Activated CD4-positive, alpha-beta T cell treated with anti-CD3 and anti-CD28 coated beads, Interleukin-2, amount 10 ng/mL, durations not matched to agents 24 days and 14 days (primary cell): ENCODE measurements around the gene CLIC4. TPM values are rescaled to one million over a fixed set of nuclear protein-coding genes. Genes with fewer than 3 reads are reported as not detected.
"Not testable (repeated sequence)": the region's sequence is repeated elsewhere in the genome, so short reads cannot be mapped to it uniquely, and the experiment has no call there.

Experiments
- DNase-seq: peaks from one replicate; pipeline ENCODE4 v3.0.0; 2022
- H3K27ac Mint-ChIP-seq: one replicate; pipeline ENCODE4 v1.8.0; 2022; ENCODE audit warnings: mild to moderate bottlenecking, mixed read lengths
- H3K27me3 Mint-ChIP-seq: one replicate; pipeline ENCODE4 v1.8.0; 2022; ENCODE audit warnings: mixed read lengths
- H3K36me3 Mint-ChIP-seq: one replicate; pipeline ENCODE4 v1.8.0; 2022; ENCODE audit warnings: low read depth, mild to moderate bottlenecking, mixed read lengths
- H3K4me1 Mint-ChIP-seq: one replicate; pipeline ENCODE4 v1.8.0; 2021; ENCODE audit warnings: mixed read lengths
- H3K4me3 Mint-ChIP-seq: one replicate; pipeline ENCODE4 v1.8.0; 2022; ENCODE audit warnings: mild to moderate bottlenecking, moderate library complexity, mixed read lengths
- H3K9me3 Mint-ChIP-seq: one replicate; pipeline ENCODE4 v1.8.0; 2021; ENCODE audit warnings: mixed read lengths
- intact Hi-C: fragments of 100-400 bp; cut with micrococcal nuclease; formaldehyde crosslinking; loops from one replicate; pipeline ENCODE4 v1.15.1; 2023
- total RNA-seq: library from RNA; stranded (reverse); gene quantifications from 2 replicates; pipeline ENCODE4 v1.2.3, GENCODE V29; 2022

The CLIC4 gene
- total RNA-seq, 1 donor from 2014 or later, result 17.4 TPM

DNA sequence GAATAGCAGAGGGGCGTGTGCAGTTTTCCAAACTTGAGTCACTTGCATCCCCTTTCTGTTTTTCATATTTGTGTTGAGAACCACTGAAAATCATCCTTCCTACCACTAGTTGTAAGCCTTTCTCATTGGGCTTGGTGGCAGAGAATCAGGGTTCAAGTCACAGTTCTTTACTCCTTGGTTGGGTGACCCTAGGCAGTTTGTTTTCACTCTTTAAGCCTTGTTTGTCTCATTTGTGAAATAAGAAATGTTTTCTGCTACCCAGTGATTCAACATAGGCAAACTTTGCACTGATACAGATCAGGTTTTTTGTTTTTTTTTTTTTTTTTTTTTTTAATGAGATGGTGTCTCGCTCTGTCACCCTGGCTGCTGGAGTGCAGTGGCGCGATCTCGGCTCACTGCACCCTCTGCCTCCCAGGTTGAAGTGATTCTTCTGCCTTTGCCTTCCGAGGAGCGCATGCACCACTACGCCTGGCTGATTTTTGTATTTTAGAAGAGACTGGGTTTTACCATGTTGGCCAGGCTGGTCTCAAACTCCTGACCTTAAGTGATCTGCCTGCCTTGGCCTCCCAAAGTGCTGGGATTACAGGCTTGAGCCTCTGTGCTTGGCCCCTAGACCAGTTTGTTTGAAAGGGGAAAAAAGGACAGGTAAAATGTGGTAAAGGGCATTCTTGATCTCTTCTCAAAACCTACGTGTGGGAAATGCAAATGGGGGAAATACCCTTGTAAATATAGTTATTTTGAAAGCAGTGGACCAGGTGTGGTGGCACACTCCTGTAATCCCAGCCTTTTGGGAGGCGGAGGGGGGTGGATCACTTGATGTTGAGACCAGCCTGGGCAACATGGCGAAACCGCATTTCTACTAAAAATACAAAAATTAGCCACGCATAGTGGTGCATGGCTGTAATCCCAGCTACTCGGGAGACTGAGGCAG is 3.2 kb downstream of the CLIC4 start:
- peaks cover 3% of the 10 kb centered on the region for H3K36me3 Mint-ChIP-seq
- H3K9me3 Mint-ChIP-seq, result no peaks in the 10 kb centered on the region
- no peak overlapping the region for H3K27ac Mint-ChIP-seq
- H3K4me3 Mint-ChIP-seq, result peak overlapping the region; percentile 59
- intact Hi-C loops, result loop anchor here (10.0 kb wide), 1 partner anchor 206 kb away; no protein-coding TSS in a partner anchor
- H3K4me1 Mint-ChIP-seq, result peaks cover 37% of the 10 kb centered on the region
- H3K27me3 Mint-ChIP-seq, result no peaks in the 10 kb centered on the region
- DNase-seq, result no peak

- peaks cover 31% of the 10 kb centered on the region for H3K4me1 Mint-ChIP-seq
- DNase-seq, result no peak
- no peak overlapping the region for H3K27ac Mint-ChIP-seq
- no peaks in the 10 kb centered on the region for H3K27me3 Mint-ChIP-seq
- no peaks in the 10 kb centered on the region for H3K9me3 Mint-ChIP-seq
- no peak overlapping the region for H3K4me3 Mint-ChIP-seq
- peaks cover 3% of the 10 kb centered on the region for H3K36me3 Mint-ChIP-seq
- intact Hi-C loops, result loop anchor here (10.0 kb wide), 1 partner anchor 206 kb away; no protein-coding TSS in a partner anchor
Measured at GRCh38 chr1:24749252-24749651, 4.0 kb downstream of the CLIC4 start.

- intact Hi-C loops, result loop anchor here (10.0 kb wide), 1 partner anchor 205 kb away; no protein-coding TSS in a partner anchor
- peaks cover 29% of the 10 kb centered on the region for H3K4me1 Mint-ChIP-seq
Measured at GRCh38 chr1:24749886-24750285, 4.6 kb downstream of the CLIC4 start.

DNA sequence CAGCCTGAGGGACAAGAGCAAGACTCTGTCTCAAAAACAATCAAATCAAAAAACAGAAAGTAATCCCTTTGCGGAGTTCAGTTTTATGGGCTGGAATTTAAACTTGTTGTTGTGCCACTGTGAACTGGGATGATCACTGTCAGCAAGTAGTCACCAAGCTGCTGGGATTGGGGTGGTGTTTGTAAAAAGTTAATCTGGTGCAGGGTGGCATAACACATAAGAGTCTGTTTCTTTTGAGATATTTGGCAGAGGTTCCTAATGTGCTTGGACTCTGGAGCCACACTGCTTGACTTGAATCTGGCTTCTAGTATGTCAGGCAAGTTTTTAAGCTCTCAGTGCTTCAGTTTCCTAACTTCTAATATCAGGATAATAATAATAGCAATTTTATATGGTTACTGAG is 6.6 kb downstream of the CLIC4 start:
- DNase-seq, result no peak
- intact Hi-C loops, result no loop called here

More at GRCh38 chr1:24749886-24750285, 4.6 kb downstream of the CLIC4 start:
- no peak overlapping the region for H3K27ac Mint-ChIP-seq
- no peak overlapping the region for H3K4me3 Mint-ChIP-seq
- DNase-seq, result no peak
- H3K36me3 Mint-ChIP-seq, result peaks cover 3% of the 10 kb centered on the region
- no peaks in the 10 kb centered on the region for H3K27me3 Mint-ChIP-seq
- H3K9me3 Mint-ChIP-seq, result no peaks in the 10 kb centered on the region

GRCh38 chr1:24752305-24752704 is 7.1 kb downstream of the CLIC4 start:
- Mint-ChIP-seq H3K27me3 (no peaks in the 10 kb centered on the region), H3K4me3 (no peak overlapping the region), H3K9me3 (no peaks in the 10 kb centered on the region), H3K27ac (no peak overlapping the region), H3K36me3 (peaks cover 3% of the 10 kb centered on the region), H3K4me1 (peaks cover 18% of the 10 kb centered on the region)
- intact Hi-C loops, result no loop called here
- DNase-seq, result no peak

More for the DNA sequence above, 6.6 kb downstream of the CLIC4 start:
- H3K9me3 Mint-ChIP-seq, result no peaks in the 10 kb centered on the region
- peaks cover 21% of the 10 kb centered on the region for H3K4me1 Mint-ChIP-seq
- no peaks in the 10 kb centered on the region for H3K27me3 Mint-ChIP-seq
- no peak overlapping the region for H3K27ac Mint-ChIP-seq
- H3K4me3 Mint-ChIP-seq, result no peak overlapping the region
- peaks cover 3% of the 10 kb centered on the region for H3K36me3 Mint-ChIP-seq

DNA sequence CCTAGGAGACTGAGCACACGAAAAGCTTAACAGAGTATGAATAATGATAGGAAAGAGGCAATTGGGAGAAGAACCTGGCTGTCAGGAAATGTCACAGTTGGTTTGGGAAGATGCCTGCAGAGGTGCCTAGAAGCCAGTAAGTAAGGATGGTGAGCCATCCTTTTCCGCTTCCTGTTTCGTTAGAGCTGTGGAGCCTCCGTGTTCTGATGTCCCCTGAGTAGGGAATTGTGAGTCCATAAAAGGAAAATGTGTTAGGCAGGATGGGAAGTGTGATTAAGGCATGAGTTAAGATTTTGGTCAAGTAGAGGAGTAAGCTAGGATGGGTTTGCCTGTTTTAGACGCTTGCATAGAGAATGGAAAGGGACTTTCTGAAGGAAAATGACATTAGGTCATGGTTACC is 9.0 kb downstream of the CLIC4 start:
- Mint-ChIP-seq H3K36me3 (peaks cover 3% of the 10 kb centered on the region), H3K9me3 (no peaks in the 10 kb centered on the region), H3K27ac (no peak overlapping the region), H3K4me3 (no peak overlapping the region), H3K4me1 (peaks cover 5% of the 10 kb centered on the region), H3K27me3 (no peaks in the 10 kb centered on the region)
- intact Hi-C loops, result no loop called here
- no peak for DNase-seq

DNA sequence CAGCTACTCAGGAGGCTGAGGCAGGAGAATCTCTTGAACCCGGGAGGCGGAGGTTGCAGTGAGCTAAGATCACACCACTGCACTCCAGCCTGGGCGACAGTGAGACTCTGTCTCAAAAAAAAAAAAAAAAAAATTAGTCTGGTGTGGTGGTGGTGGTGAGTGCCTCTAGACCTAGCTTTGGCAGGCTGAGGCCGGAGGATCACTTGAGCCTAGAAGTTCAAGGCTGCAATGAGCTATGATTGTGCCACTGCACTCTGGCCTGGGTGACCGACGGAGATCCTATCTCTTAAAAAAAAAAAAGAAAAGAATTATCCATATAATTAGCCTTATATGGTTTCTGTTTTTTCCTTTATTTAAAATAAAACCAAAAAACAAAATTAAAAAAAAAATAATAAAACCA is 10.1 kb downstream of the CLIC4 start:
- H3K36me3 Mint-ChIP-seq, H3K27ac Mint-ChIP-seq, H3K4me3 Mint-ChIP-seq, DNase-seq, H3K4me1 Mint-ChIP-seq, H3K27me3 Mint-ChIP-seq, H3K9me3 Mint-ChIP-seq, intact Hi-C loops: not testable (repeated sequence)

GRCh38 chr1:24756395-24756794 is 11.1 kb downstream of the CLIC4 start:
- Mint-ChIP-seq H3K27ac (no peak overlapping the region), H3K9me3 (no peaks in the 10 kb centered on the region), H3K4me1 (peaks cover 2% of the 10 kb centered on the region), H3K4me3 (no peak overlapping the region), H3K36me3 (no peaks in the 10 kb centered on the region), H3K27me3 (no peaks in the 10 kb centered on the region)
- no peak for DNase-seq
- intact Hi-C loops, result no loop called here

DNA sequence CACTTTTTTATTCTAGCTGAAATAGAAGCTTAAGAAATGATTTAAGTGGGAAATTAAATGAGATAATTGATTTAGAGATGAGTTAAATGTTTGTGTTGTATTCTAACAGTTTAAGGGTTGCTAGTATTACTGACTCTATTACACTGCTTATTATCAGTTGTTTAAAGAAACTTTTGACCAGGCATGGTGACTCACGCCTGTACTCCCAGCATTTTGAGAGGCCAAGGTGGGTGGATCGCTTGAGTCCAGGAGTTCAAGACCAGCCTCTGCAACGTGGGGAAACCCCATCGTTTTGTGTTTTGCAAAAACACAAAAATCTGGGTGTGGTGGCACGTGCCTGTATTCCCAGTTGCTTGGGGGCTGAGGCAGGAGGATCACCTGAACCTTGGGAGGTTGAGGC is 14.2 kb downstream of the CLIC4 start:
- Mint-ChIP-seq H3K4me1 (no peaks in the 10 kb centered on the region), H3K9me3 (no peaks in the 10 kb centered on the region), H3K4me3 (no peak overlapping the region), H3K36me3 (no peaks in the 10 kb centered on the region), H3K27me3 (no peaks in the 10 kb centered on the region), H3K27ac (no peak overlapping the region)
- intact Hi-C loops, result no loop called here
- no peak for DNase-seq

DNA sequence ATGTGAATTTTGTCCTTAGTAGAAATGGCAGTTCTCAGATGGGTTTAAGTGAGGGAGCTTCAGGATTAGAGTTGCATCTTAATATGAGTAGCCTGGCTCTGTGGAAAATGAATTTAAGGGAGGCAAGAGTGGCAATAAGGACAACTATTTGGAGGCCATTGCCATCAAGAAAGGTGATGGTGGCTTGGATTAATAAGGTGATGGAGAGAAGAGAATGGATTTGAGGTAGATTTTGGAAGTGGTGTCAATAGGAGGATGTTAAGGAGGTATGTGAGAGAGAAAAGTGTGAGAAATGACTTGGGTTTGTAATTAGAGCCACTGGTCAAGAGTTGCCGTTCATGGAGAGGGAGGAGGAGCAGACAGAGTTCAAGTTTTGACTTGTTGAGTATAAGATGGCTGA is 16.3 kb downstream of the CLIC4 start:
- no peaks in the 10 kb centered on the region for H3K9me3 Mint-ChIP-seq
- intact Hi-C loops, result no loop called here
- peaks cover 6% of the 10 kb centered on the region for H3K4me1 Mint-ChIP-seq
- no peak overlapping the region for H3K27ac Mint-ChIP-seq
- H3K36me3 Mint-ChIP-seq, result no peaks in the 10 kb centered on the region
- H3K4me3 Mint-ChIP-seq, result no peak overlapping the region
- DNase-seq, result no peak
- H3K27me3 Mint-ChIP-seq, result no peaks in the 10 kb centered on the region

GRCh38 chr1:24762133-24762676 is 17.0 kb downstream of the CLIC4 start:
- H3K27ac Mint-ChIP-seq, result no peak overlapping the region
- no peaks in the 10 kb centered on the region for H3K36me3 Mint-ChIP-seq
- H3K9me3 Mint-ChIP-seq, result no peaks in the 10 kb centered on the region
- intact Hi-C loops, result no loop called here
- no peak overlapping the region for H3K4me3 Mint-ChIP-seq
- H3K4me1 Mint-ChIP-seq, result peaks cover 6% of the 10 kb centered on the region
- no peaks in the 10 kb centered on the region for H3K27me3 Mint-ChIP-seq
- no peak for DNase-seq

- Mint-ChIP-seq H3K9me3 (no peaks in the 10 kb centered on the region), H3K36me3 (no peaks in the 10 kb centered on the region), H3K4me1 (peaks cover 6% of the 10 kb centered on the region), H3K4me3 (no peak overlapping the region), H3K27ac (no peak overlapping the region), H3K27me3 (no peaks in the 10 kb centered on the region)
- intact Hi-C loops, result no loop called here
- no peak for DNase-seq
Measured at GRCh38 chr1:24763671-24764070, 18.4 kb downstream of the CLIC4 start.

DNA sequence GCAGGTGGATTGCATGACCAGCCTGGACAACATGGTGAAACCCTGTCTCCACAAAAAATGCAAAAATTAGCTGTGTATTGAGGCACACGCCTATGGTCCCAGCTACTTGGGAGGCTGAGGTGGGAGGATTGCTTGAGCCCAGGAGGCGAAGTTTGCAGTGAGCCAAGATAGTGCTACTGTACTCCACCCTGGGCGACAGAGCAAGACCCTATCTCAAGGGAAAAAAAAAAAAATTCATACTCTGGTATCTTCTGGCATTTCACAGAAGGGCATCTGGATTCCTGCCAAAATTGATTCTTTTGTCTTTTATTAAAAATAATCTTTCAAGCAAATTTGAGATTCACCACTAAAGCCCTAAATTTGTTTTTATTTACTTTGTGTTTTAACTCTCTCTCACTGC is 19.2 kb downstream of the CLIC4 start:
- intact Hi-C loops, result no loop called here
- Mint-ChIP-seq H3K36me3 (no peaks in the 10 kb centered on the region), H3K27ac (no peak overlapping the region), H3K27me3 (no peaks in the 10 kb centered on the region), H3K9me3 (no peaks in the 10 kb centered on the region), H3K4me1 (peaks cover 8% of the 10 kb centered on the region), H3K4me3 (no peak overlapping the region)
- DNase-seq, result no peak

DNA sequence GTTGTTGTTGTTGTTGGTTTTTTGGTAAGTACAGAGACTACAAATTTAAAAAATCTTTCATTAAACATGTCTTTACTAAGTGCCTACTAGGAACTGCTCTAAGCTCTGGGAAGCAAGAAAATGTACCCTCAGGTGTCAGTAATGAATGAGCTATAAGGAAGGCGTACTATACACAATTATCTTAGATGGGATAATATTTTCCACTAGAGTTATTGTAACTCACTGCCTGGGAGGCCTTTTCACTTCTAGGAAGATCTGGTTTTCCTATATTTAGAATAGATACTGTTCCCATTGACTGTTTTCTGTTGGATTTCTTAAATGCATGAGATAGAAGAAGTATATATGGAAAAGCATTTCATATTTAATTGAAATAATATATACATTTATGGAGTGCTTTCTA is 19.6 kb downstream of the CLIC4 start:
- H3K4me1 Mint-ChIP-seq, result peaks cover 10% of the 10 kb centered on the region
- H3K36me3 Mint-ChIP-seq, result no peaks in the 10 kb centered on the region
- no peak for DNase-seq
- H3K27me3 Mint-ChIP-seq, result no peaks in the 10 kb centered on the region
- no peak overlapping the region for H3K27ac Mint-ChIP-seq
- H3K9me3 Mint-ChIP-seq, result no peaks in the 10 kb centered on the region
- H3K4me3 Mint-ChIP-seq, result no peak overlapping the region
- intact Hi-C loops, result no loop called here
